GM23338 (cell line): ENCODE results near the gene MED16. TPM values are rescaled to one million over a fixed set of nuclear protein-coding genes. Genes with fewer than 3 reads are reported as not detected.
A peak's percentile ranks its signal among the peaks of the same experiment; 100 is the strongest.

Experiments used
- ATAC-seq: fragments of 200-7000 bp; cut with Tn5 transposase; 3 replicates; pipeline ENCODE4 v1.9.1; 2020
- DNase-seq: peaks from one replicate; pipeline ENCODE4 v3.0.0-alpha.2; 2015; ENCODE audit warnings: low spot score
- H2AFZ ChIP-seq: fragments of 200-600 bp; sonication (generic); 2 replicates; pipeline ENCODE4 v1.8.0; 2016; ENCODE audit warnings: antibody characterized with exemption, mild to moderate bottlenecking, moderate library complexity
- H3F3A ChIP-seq: fragments of 200-600 bp; sonication (generic); replicated peaks from 2 replicates; pipeline ENCODE4 v1.8.0; 2017; ENCODE audit warnings: antibody characterized with exemption, mixed run types, low read depth
- H3K27ac ChIP-seq: fragments of 200-600 bp; sonication (generic); 2 replicates; pipeline ENCODE4 v1.6.1; 2016; ENCODE audit warnings: low read depth
- H3K27me3 ChIP-seq: fragments of 200-600 bp; sonication (generic); 2 replicates; pipeline ENCODE4 v1.8.0; 2016; ENCODE audit warnings: mild to moderate bottlenecking, mixed run types, moderate library complexity; ENCODE audit not compliant: insufficient read depth
- H3K36me3 ChIP-seq: fragments of 200-600 bp; sonication (generic); 2 replicates; pipeline ENCODE4 v1.8.0; 2016; ENCODE audit warnings: mild to moderate bottlenecking; ENCODE audit not compliant: insufficient read depth
- H3K4me1 ChIP-seq: fragments of 200-600 bp; sonication (generic); 2 replicates; pipeline ENCODE4 v1.8.0; 2016; ENCODE audit warnings: mild to moderate bottlenecking, moderate library complexity; ENCODE audit not compliant: insufficient read depth
- H3K4me2 ChIP-seq: fragments of 200-600 bp; sonication (generic); 2 replicates; pipeline ENCODE4 v1.7.1; 2017; ENCODE audit warnings: mixed run types
- H3K4me3 ChIP-seq: fragments of 200-600 bp; sonication (generic); 2 replicates; pipeline ENCODE4 v1.6.1; 2016; ENCODE audit warnings: mixed run types
- H3K79me2 ChIP-seq: fragments of 200-600 bp; sonication (generic); replicated peaks from 2 replicates; pipeline ENCODE4 v1.8.0; 2017; ENCODE audit warnings: mild to moderate bottlenecking; ENCODE audit not compliant: insufficient read depth
- H3K9me2 ChIP-seq: fragments of 200-600 bp; sonication (generic); 2 replicates; pipeline ENCODE4 v1.8.0; 2017; ENCODE audit not compliant: insufficient read depth
- H4K20me1 ChIP-seq: fragments of 200-600 bp; sonication (generic); replicated peaks from 2 replicates; pipeline ENCODE4 v1.8.0; 2017; ENCODE audit warnings: mild to moderate bottlenecking; ENCODE audit not compliant: insufficient read depth
- H3K27ac Mint-ChIP-seq: 2 replicates; pipeline ENCODE4 v1.8.0; 2020; ENCODE audit warnings: inconsistent platforms, mild to moderate bottlenecking, moderate library complexity, mixed read lengths
- H3K27me3 Mint-ChIP-seq: 3 replicates; pipeline ENCODE4 v1.8.0; 2022; ENCODE audit warnings: low read depth, mild to moderate bottlenecking, moderate library complexity, mixed read lengths, inconsistent platforms; ENCODE audit not compliant: insufficient read depth, poor library complexity
- H3K36me3 Mint-ChIP-seq: 3 replicates; pipeline ENCODE4 v1.8.0; 2021; ENCODE audit warnings: low read depth, mild to moderate bottlenecking, inconsistent platforms, moderate library complexity, mixed read lengths
- H3K4me1 Mint-ChIP-seq: 3 replicates; pipeline ENCODE4 v1.8.0; 2020; ENCODE audit warnings: mild to moderate bottlenecking, inconsistent platforms, mixed read lengths
- H3K4me3 Mint-ChIP-seq: 3 replicates; pipeline ENCODE4 v1.8.0; 2021; ENCODE audit warnings: moderate library complexity, mild to moderate bottlenecking, inconsistent platforms, mixed read lengths
- H3K9me3 Mint-ChIP-seq: 3 replicates; pipeline ENCODE4 v1.8.0; 2020; ENCODE audit warnings: moderate library complexity, mild to moderate bottlenecking, inconsistent platforms, mixed read lengths
- ETS1 ChIP-seq: IDR thresholded peaks from 2 replicates; pipeline ENCODE4 v1.6.1; 2016; ENCODE audit warnings: antibody characterized with exemption
- EZH2 ChIP-seq: fragments of 200-600 bp; sonication (generic); IDR thresholded peaks from one replicate; pipeline ENCODE4 v1.8.0; 2017; ENCODE audit warnings: antibody characterized with exemption, mild to moderate bottlenecking, low read depth; ENCODE audit not compliant: unreplicated experiment
- JUNB ChIP-seq: IDR thresholded peaks from one replicate; pipeline ENCODE4 v1.6.1; 2016; ENCODE audit warnings: antibody characterized with exemption; ENCODE audit not compliant: unreplicated experiment
- POLR2AphosphoS5 ChIP-seq: IDR thresholded peaks from 2 replicates; pipeline ENCODE4 v1.6.1; 2016; ENCODE audit warnings: antibody characterized with exemption, low read depth
- STAT1 ChIP-seq: IDR thresholded peaks from one replicate; pipeline ENCODE4 v1.6.1; 2016; ENCODE audit warnings: antibody characterized with exemption; ENCODE audit not compliant: unreplicated experiment
- ZNF114 ChIP-seq: fragments of 250-450 bp; sonication (Bioruptor Pico); IDR thresholded peaks from 2 replicates; pipeline ENCODE4 v1.5.0; 2020; ENCODE audit warnings: mild to moderate bottlenecking, moderate library complexity
- ZNF331 ChIP-seq: fragments of 250-450 bp; sonication (Bioruptor Pico); IDR thresholded peaks from 2 replicates; pipeline ENCODE4 v1.5.0; 2020; ENCODE audit warnings: low read depth, mild to moderate bottlenecking, moderate library complexity
- polyA plus RNA-seq: library from polyadenylated mRNA; unstranded; fragments of >200 nt; fragmentation: Nextera tagmentation; extraction: Ambion mirVana; gene quantifications from 2 replicates; pipeline ENCODE4 v1.2.1, GENCODE V29; 2016
- total RNA-seq: library from RNA; depleted of rRNA; stranded (reverse); fragments of >200 nt; shearing (Covaris generic); gene quantifications from 2 replicates; pipeline ENCODE4 v1.2.3, GENCODE V29; 2014
- TF ChIP-seq, protein P1 (sequence below), 2 experiments: fragments of 200-600 bp in 1 of 2; sonication (generic) in 1 of 2; conservative IDR thresholded peaks; 2 replicates each; pipeline versions ENCODE4 v1.5.1 to v1.6.1; 2016 to 2017; ENCODE audit warnings: antibody characterized with exemption in 2 of 2, low read depth in 2 of 2, mild to moderate bottlenecking in 2 of 2, moderate library complexity in 1 of 2
- TF ChIP-seq, protein P2 (sequence below): fragments of 250-450 bp; sonication (Bioruptor Pico); IDR thresholded peaks from 2 replicates; pipeline ENCODE4 v1.5.0; 2020; ENCODE audit warnings: mild to moderate bottlenecking, moderate library complexity
- TF ChIP-seq, protein P3 (sequence below): IDR thresholded peaks from one replicate; pipeline ENCODE4 v1.6.1; 2018; ENCODE audit warnings: antibody characterized with exemption; ENCODE audit not compliant: unreplicated experiment

The MED16 gene
- total and polyA plus RNA-seq, 2 experiments from 2014 or later, result 52.7 to 73.6 TPM

- TF ChIP-seq ETS1 (no peak), ZNF331 (CRISPR knock-in tag) (no peak), STAT1 (no peak)
Measured at GRCh38 chr19:899336-900042, 6.5 kb upstream of the MED16 start (continued).

DNA sequence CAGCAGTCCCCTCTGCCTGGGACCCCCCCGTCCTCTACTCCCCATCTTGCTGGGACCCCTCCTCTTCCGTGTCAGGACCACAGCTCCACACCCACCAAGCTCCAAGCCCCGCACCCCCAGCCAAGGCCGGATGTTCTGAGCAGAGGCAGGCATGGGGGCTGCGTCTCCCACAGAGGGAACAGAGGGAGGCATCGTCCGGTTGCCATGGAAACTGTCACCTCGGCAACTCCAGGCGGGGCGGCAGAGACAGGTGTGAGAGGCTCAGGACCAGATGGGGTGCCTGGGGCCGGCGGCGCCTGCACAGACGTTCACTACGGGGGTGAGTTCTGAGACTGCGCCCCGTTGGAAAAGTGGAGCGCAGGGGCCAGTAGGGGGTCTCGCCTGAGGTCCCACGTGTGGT is 5.7 kb upstream of the MED16 start:
- no peak overlapping the region for H3K4me3 ChIP-seq
- H4K20me1 ChIP-seq, result peaks cover 5% of the 10 kb centered on the region
- Mint-ChIP-seq H3K4me3 (no peak overlapping the region), H3K4me1 (peaks cover 5% of the 10 kb centered on the region; the same call in 2 of the 3 replicates), H3K9me3 (no peaks in the 10 kb centered on the region), H3K27me3 (peaks cover 12% of the 10 kb centered on the region), H3K27ac (no peak overlapping the region), H3K36me3 (peaks cover 12% of the 10 kb centered on the region)
- H3F3A ChIP-seq, result peaks cover 3% of the 10 kb centered on the region
- H3K79me2 ChIP-seq, result peaks cover 4% of the 10 kb centered on the region; the same call in 1 of the 2 replicates
- ATAC-seq (peak; percentile 4; the same call in 1 of the 3 replicates), DNase-seq (peak; percentile 79)
- no peaks in the 10 kb centered on the region for H3K27me3 ChIP-seq
- H3K9me2 ChIP-seq, result no peaks in the 10 kb centered on the region
- H3K27ac ChIP-seq, result no peak overlapping the region
- H2AFZ ChIP-seq, result no peak overlapping the region
- H3K4me2 ChIP-seq, result no peak overlapping the region
- no peaks in the 10 kb centered on the region for H3K36me3 ChIP-seq
- peaks cover 3% of the 10 kb centered on the region; the same call in 1 of the 2 replicates for H3K4me1 ChIP-seq
- TF ChIP-seq ZNF114 (CRISPR knock-in tag), result no peak
- TF ChIP-seq, protein P1, sequence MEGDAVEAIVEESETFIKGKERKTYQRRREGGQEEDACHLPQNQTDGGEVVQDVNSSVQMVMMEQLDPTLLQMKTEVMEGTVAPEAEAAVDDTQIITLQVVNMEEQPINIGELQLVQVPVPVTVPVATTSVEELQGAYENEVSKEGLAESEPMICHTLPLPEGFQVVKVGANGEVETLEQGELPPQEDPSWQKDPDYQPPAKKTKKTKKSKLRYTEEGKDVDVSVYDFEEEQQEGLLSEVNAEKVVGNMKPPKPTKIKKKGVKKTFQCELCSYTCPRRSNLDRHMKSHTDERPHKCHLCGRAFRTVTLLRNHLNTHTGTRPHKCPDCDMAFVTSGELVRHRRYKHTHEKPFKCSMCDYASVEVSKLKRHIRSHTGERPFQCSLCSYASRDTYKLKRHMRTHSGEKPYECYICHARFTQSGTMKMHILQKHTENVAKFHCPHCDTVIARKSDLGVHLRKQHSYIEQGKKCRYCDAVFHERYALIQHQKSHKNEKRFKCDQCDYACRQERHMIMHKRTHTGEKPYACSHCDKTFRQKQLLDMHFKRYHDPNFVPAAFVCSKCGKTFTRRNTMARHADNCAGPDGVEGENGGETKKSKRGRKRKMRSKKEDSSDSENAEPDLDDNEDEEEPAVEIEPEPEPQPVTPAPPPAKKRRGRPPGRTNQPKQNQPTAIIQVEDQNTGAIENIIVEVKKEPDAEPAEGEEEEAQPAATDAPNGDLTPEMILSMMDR (conservative IDR thresholded peaks at IDR 0.05; ENCODE audit: low read depth in 2 of 2), result no peak
- TF ChIP-seq, protein P2, sequence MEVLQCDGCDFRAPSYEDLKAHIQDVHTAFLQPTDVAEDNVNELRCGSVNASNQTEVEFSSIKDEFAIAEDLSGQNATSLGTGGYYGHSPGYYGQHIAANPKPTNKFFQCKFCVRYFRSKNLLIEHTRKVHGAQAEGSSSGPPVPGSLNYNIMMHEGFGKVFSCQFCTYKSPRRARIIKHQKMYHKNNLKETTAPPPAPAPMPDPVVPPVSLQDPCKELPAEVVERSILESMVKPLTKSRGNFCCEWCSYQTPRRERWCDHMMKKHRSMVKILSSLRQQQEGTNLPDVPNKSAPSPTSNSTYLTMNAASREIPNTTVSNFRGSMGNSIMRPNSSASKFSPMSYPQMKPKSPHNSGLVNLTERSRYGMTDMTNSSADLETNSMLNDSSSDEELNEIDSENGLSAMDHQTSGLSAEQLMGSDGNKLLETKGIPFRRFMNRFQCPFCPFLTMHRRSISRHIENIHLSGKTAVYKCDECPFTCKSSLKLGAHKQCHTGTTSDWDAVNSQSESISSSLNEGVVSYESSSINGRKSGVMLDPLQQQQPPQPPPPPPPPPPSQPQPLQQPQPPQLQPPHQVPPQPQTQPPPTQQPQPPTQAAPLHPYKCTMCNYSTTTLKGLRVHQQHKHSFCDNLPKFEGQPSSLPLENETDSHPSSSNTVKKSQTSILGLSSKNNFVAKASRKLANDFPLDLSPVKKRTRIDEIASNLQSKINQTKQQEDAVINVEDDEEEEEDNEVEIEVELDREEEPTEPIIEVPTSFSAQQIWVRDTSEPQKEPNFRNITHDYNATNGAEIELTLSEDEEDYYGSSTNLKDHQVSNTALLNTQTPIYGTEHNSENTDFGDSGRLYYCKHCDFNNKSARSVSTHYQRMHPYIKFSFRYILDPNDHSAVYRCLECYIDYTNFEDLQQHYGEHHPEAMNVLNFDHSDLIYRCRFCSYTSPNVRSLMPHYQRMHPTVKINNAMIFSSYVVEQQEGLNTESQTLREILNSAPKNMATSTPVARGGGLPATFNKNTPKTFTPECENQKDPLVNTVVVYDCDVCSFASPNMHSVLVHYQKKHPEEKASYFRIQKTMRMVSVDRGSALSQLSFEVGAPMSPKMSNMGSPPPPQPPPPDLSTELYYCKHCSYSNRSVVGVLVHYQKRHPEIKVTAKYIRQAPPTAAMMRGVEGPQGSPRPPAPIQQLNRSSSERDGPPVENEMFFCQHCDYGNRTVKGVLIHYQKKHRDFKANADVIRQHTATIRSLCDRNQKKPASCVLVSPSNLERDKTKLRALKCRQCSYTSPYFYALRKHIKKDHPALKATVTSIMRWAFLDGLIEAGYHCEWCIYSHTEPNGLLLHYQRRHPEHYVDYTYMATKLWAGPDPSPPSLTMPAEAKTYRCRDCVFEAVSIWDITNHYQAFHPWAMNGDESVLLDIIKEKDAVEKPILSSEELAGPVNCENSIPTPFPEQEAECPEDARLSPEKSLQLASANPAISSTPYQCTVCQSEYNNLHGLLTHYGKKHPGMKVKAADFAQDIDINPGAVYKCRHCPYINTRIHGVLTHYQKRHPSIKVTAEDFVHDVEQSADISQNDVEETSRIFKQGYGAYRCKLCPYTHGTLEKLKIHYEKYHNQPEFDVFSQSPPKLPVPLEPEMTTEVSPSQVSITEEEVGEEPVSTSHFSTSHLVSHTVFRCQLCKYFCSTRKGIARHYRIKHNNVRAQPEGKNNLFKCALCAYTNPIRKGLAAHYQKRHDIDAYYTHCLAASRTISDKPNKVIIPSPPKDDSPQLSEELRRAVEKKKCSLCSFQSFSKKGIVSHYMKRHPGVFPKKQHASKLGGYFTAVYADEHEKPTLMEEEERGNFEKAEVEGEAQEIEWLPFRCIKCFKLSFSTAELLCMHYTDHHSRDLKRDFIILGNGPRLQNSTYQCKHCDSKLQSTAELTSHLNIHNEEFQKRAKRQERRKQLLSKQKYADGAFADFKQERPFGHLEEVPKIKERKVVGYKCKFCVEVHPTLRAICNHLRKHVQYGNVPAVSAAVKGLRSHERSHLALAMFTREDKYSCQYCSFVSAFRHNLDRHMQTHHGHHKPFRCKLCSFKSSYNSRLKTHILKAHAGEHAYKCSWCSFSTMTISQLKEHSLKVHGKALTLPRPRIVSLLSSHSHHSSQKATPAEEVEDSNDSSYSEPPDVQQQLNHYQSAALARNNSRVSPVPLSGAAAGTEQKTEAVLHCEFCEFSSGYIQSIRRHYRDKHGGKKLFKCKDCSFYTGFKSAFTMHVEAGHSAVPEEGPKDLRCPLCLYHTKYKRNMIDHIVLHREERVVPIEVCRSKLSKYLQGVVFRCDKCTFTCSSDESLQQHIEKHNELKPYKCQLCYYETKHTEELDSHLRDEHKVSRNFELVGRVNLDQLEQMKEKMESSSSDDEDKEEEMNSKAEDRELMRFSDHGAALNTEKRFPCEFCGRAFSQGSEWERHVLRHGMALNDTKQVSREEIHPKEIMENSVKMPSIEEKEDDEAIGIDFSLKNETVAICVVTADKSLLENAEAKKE (CRISPR knock-in tag), result no peak
- no peak for TF ChIP-seq EZH2
- TF ChIP-seq POLR2AphosphoS5, result no peak
- no peak for TF ChIP-seq JUNB
- TF ChIP-seq, protein P3, sequence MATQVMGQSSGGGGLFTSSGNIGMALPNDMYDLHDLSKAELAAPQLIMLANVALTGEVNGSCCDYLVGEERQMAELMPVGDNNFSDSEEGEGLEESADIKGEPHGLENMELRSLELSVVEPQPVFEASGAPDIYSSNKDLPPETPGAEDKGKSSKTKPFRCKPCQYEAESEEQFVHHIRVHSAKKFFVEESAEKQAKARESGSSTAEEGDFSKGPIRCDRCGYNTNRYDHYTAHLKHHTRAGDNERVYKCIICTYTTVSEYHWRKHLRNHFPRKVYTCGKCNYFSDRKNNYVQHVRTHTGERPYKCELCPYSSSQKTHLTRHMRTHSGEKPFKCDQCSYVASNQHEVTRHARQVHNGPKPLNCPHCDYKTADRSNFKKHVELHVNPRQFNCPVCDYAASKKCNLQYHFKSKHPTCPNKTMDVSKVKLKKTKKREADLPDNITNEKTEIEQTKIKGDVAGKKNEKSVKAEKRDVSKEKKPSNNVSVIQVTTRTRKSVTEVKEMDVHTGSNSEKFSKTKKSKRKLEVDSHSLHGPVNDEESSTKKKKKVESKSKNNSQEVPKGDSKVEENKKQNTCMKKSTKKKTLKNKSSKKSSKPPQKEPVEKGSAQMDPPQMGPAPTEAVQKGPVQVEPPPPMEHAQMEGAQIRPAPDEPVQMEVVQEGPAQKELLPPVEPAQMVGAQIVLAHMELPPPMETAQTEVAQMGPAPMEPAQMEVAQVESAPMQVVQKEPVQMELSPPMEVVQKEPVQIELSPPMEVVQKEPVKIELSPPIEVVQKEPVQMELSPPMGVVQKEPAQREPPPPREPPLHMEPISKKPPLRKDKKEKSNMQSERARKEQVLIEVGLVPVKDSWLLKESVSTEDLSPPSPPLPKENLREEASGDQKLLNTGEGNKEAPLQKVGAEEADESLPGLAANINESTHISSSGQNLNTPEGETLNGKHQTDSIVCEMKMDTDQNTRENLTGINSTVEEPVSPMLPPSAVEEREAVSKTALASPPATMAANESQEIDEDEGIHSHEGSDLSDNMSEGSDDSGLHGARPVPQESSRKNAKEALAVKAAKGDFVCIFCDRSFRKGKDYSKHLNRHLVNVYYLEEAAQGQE, result no peak
- no peak for TF ChIP-seq ETS1
